GM12878 (cell line): ENCODE results near the gene DMD. TPM values are rescaled to one million over a fixed set of nuclear protein-coding genes. Genes with fewer than 3 reads are reported as not detected.

Experiments
- ATAC-seq: fragments of 200-7000 bp; cut with Tn5 transposase; 3 replicates; pipeline ENCODE4 v1.9.1; 2020; ENCODE audit warnings: mild to moderate bottlenecking, moderate library complexity
- BruUV-seq: library from RNA; stranded (reverse); fragments of 400-500 nt; replicated peaks from 2 replicates; lab custom pipeline; 2021; lab: Mats Ljungman, UMichigan
- CTCF ChIA-PET: fragments of 300-600 bp; sonication (Branson Sonifier 250); formaldehyde crosslinking; extraction: SDS; loops from one replicate; lab custom pipeline; 2021; ENCODE audit warnings: inconsistent platforms; lab: Yijun Ruan, JAX
- POLR2A ChIA-PET: fragments of 350-600 bp; formaldehyde crosslinking; extraction: SDS; loops from one replicate; lab custom pipeline; 2021; ENCODE audit warnings: inconsistent platforms; lab: Charles Lee
- RAD21 ChIA-PET: fragments of 300-600 bp; sonication (Branson Sonifier 250); formaldehyde crosslinking; loops from one replicate; lab custom pipeline; 2023; ENCODE audit warnings: antibody characterized with exemption; ENCODE audit not compliant: unreplicated experiment; lab: Charles Lee
- SMC1A ChIA-PET: fragments of 300-600 bp; sonication (Branson Sonifier 250); formaldehyde crosslinking; loops from one replicate; lab custom pipeline; 2023; ENCODE audit not compliant: unreplicated experiment, uncharacterized antibody; lab: Charles Lee
- DNase-seq: peaks from one replicate; pipeline ENCODE4 v3.0.0-alpha.2; 2011; ENCODE audit warnings: low read depth, low spot score
- FAIRE-seq: peaks from 3 replicates; lab custom pipeline; 2011; peaks lifted over from hg19 to GRCh38; lab: Jason Lieb, UNC
- H2AFZ ChIP-seq: 2 replicates; pipeline ENCODE4 v1.6.0; 2011; ENCODE audit warnings: low read depth, low read length, control low read depth; ENCODE audit not compliant: control insufficient read depth
- H3K27ac ChIP-seq: 2 replicates; pipeline ENCODE4 v1.5.1; 2011; ENCODE audit warnings: control low read depth; ENCODE audit not compliant: control insufficient read depth, insufficient read depth
- H3K27me3 ChIP-seq, 2 experiments: replicated peaks in 1 of 2; 2 replicates each; pipeline versions ENCODE4 v1.6.0 to v1.6.1; 2011; ENCODE audit warnings: low read length in 1 of 2; ENCODE audit not compliant: control insufficient read depth in 2 of 2, insufficient read depth in 2 of 2
- H3K36me3 ChIP-seq, 2 experiments: 2 replicates each; pipeline ENCODE4 v1.5.1; 2011; ENCODE audit warnings: low read length in 1 of 2; ENCODE audit not compliant: control insufficient read depth in 2 of 2, insufficient read depth in 2 of 2
- H3K4me1 ChIP-seq: 2 replicates; pipeline ENCODE4 v1.6.1; 2011; ENCODE audit warnings: mild to moderate bottlenecking, low read length, moderate library complexity, mixed read lengths; ENCODE audit not compliant: control insufficient read depth, insufficient read depth
- H3K4me2 ChIP-seq: 2 replicates; pipeline ENCODE4 v1.6.0; 2011; ENCODE audit warnings: control low read depth; ENCODE audit not compliant: control insufficient read depth, insufficient read depth
- H3K4me3 ChIP-seq: fragments of 200-600 bp; sonication (generic); 2 replicates; pipeline ENCODE4 v1.5.1; 2016
- H3K79me2 ChIP-seq: 2 replicates; pipeline ENCODE4 v1.6.0; 2011; ENCODE audit warnings: low read length; ENCODE audit not compliant: control insufficient read depth, insufficient read depth
- H3K9ac ChIP-seq: 2 replicates; pipeline ENCODE4 v1.8.0; 2011; ENCODE audit warnings: low read length, control low read depth, mixed read lengths; ENCODE audit not compliant: control insufficient read depth, insufficient read depth
- H3K9me3 ChIP-seq: replicated peaks from 3 replicates; pipeline ENCODE4 v1.5.1; 2011; ENCODE audit warnings: mild to moderate bottlenecking, low read length; ENCODE audit not compliant: control insufficient read depth, insufficient read depth
- H4K20me1 ChIP-seq: 2 replicates; pipeline ENCODE4 v1.6.0; 2011; ENCODE audit not compliant: control insufficient read depth, insufficient read depth
- ATF7 ChIP-seq: fragments of 450-650 bp; IDR thresholded peaks from 2 replicates; pipeline ENCODE4 v1.6.1; 2016; ENCODE audit warnings: low read depth, mild to moderate bottlenecking
- CBX3 ChIP-seq: fragments of 200-600 bp; sonication (generic); IDR thresholded peaks from 2 replicates; pipeline ENCODE4 v1.6.1; 2016; ENCODE audit warnings: low read depth, borderline replicate concordance
- DPF2 ChIP-seq: fragments of 450-650 bp; IDR thresholded peaks from 2 replicates; pipeline ENCODE4 v1.6.1; 2017; ENCODE audit warnings: mild to moderate bottlenecking
- GATAD2B ChIP-seq: fragments of 450-650 bp; conservative IDR thresholded peaks from 2 replicates; pipeline ENCODE4 v1.6.1; 2017; ENCODE audit warnings: low read depth, mild to moderate bottlenecking, moderate library complexity
- HDAC6 ChIP-seq: fragments of 200-600 bp; sonication (generic); IDR thresholded peaks from one replicate; pipeline ENCODE4 v1.8.0; 2017; ENCODE audit warnings: antibody characterized with exemption; ENCODE audit not compliant: unreplicated experiment
- MXI1 ChIP-seq: fragments of 150-350 bp; IDR thresholded peaks from 2 replicates; pipeline ENCODE4 v1.6.1; 2011; ENCODE audit warnings: low read depth, mild to moderate bottlenecking, inconsistent platforms, low read length, improper control_type of control experiment
- MYB ChIP-seq: fragments of 150-350 bp; IDR thresholded peaks from 2 replicates; pipeline ENCODE4 v1.6.1; 2014; ENCODE audit warnings: mild to moderate bottlenecking, low read depth, low read length, borderline replicate concordance
- POLR2AphosphoS5 ChIP-seq: IDR thresholded peaks from 2 replicates; pipeline ENCODE4 v1.6.1; 2011; ENCODE audit warnings: mild to moderate bottlenecking, low read length, inconsistent platforms
- TBL1XR1 ChIP-seq: IDR thresholded peaks from 2 replicates; pipeline ENCODE4 v1.6.1; 2012; ENCODE audit warnings: low read depth, low read length, improper control_type of control experiment
- WGBS: methylation state at CpG from one replicate; pipeline ENCODE4 v1.1.6; 2016; ENCODE audit warnings: low lambda C conversion rate; ENCODE audit not compliant: insufficient replicate concordance, insufficient coverage; ENCODE audit errors: missing lambda C conversion rate; 5-methylcytosine and 5-hydroxymethylcytosine counted together
- in situ Hi-C: fragments of 300-500 bp; cut with MboI; formaldehyde crosslinking; loops from 9 replicates; pipeline ENCODE4 v1.14.3; 2018; ENCODE audit warnings: mixed read lengths
- intact Hi-C: fragments of 100-400 bp; cut with micrococcal nuclease; formaldehyde crosslinking; loops from one replicate; pipeline ENCODE4 v1.14.2; 2022; ENCODE audit not compliant: unreplicated experiment
- polyA plus RNA-seq, 11 experiments: library from polyadenylated mRNA; depleted of rRNA in 4 of 11; unstranded in 6 of 11; stranded (reverse) in 5 of 11; fragments of >200 nt; fragmentation: Nextera tagmentation in 4 of 11; fragmentation: Illumina TruSeq in 1 of 11; extraction: Ambion mirVana in 4 of 11; extraction: Trizol in 1 of 11; gene quantifications; 1 replicate in 1 of 11; 2 replicates in 10 of 11; pipeline versions ENCODE4 v1.2.1 to v1.2.3, GENCODE V29; 2011 to 2016; ENCODE audit warnings: inconsistent platforms in 2 of 11, missing spikeins in 2 of 11, low read depth in 1 of 11
- total RNA-seq, 4 experiments: library from RNA; depleted of rRNA in 3 of 4; stranded (reverse); fragments of >200 nt in 3 of 4; fragmentation: Illumina TruSeq in 1 of 4; extraction: Trizol in 1 of 4; gene quantifications; 2 replicates each; pipeline versions ENCODE4 v1.2.1 to v1.2.3, GENCODE V29; 2013 to 2021
- TF ChIP-seq, protein P1 (sequence below): fragments of 450-650 bp; IDR thresholded peaks from 2 replicates; pipeline ENCODE4 v1.6.1; 2016; ENCODE audit warnings: mild to moderate bottlenecking

DMD gene
- total and polyA plus RNA-seq, 10 of the 15 experiments (the other 5 are each of a cell fraction or from before 2014, with no cell fraction given), result 1.4 to 24.3 (median 4.3) TPM

DNA sequence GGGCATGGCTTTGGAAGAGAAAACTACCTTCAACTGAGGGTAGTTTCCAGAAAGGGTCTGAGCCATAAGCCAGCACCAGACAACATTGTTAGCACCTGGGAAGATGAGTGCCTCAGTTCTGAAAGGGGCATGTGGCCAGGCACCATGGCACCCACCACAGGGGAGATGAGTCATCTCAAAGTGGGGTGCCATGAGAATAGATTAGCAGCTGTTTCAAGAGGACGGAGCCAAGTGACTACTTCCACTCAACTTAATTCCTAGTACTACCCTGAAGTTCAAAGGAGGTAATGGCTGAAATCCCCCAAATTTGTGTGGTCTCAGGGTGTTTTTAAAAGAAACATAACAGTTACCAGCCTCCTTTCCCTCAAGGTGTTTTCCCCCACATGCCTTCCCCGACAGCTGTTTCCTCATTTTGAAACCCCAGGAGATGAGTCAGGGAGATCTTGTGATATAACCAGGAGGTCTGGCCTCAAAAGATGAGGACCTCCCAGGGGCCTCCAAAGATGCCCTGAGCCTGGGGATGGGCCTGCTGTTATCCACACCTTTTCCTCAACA is 2111.7 kb downstream of the DMD start (continued):
- no peak for TF ChIP-seq POLR2AphosphoS5
- no peak for TF ChIP-seq MXI1
- peak; percentile 54; the same call in 1 of the 2 replicates for TF ChIP-seq GATAD2B
- TF ChIP-seq, protein P1, sequence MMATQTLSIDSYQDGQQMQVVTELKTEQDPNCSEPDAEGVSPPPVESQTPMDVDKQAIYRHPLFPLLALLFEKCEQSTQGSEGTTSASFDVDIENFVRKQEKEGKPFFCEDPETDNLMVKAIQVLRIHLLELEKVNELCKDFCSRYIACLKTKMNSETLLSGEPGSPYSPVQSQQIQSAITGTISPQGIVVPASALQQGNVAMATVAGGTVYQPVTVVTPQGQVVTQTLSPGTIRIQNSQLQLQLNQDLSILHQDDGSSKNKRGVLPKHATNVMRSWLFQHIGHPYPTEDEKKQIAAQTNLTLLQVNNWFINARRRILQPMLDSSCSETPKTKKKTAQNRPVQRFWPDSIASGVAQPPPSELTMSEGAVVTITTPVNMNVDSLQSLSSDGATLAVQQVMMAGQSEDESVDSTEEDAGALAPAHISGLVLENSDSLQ, result no peak
- peak; percentile 74 for TF ChIP-seq ATF7
- TF ChIP-seq TBL1XR1, result no peak

DNA sequence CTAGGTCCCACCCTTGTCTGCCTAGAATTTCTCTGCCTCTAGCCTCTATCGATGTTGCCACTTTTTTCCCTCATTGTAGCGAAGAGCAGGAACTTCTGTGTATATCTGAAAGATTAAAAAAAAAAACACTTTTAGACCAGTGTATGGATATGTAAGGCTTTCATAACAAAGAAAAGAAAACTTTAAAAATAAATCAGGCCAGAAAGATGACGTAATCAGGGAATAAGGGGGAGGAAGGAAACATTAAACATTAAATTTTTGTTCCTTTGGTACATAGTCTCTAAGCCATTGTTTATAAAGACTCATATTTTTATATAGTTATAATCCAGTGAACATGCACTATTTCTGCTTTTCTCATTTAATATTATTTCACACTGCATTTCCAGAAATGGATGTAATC is 2113.3 kb downstream of the DMD start:
- no TSS peak for BruUV-seq
- RAD21 ChIA-PET, result no interaction called here
- CTCF ChIA-PET, result no interaction called here
- no peak overlapping the region for H3K4me2 ChIP-seq
- H3K9me3 ChIP-seq, result no peaks in the 10 kb centered on the region; the same call in 2 of the 3 replicates
- H3K4me1 ChIP-seq, result peaks cover 22% of the 10 kb centered on the region
- ATAC-seq (no peak), FAIRE-seq (no peak), DNase-seq (no peak)
- TF ChIP-seq CBX3, result no peak
- peak; percentile 80 for TF ChIP-seq ATF7
- no peak for TF ChIP-seq MYB
- no peak for TF ChIP-seq HDAC6
- TF ChIP-seq DPF2, result no peak
- WGBS, result 29% methylated on average over 3 of the region's 3 CpGs
- H3K27me3 ChIP-seq, result no peaks in the 10 kb centered on the region
- no peaks in the 10 kb centered on the region for H4K20me1 ChIP-seq
- H3K79me2 ChIP-seq, result no peaks in the 10 kb centered on the region
- SMC1A ChIA-PET, result no interaction called here
- intact Hi-C loops (loop anchor here (5.0 kb wide), 1 partner anchor 119 kb away; no protein-coding TSS in a partner anchor), in situ Hi-C loops (no loop called here)
- no peak overlapping the region for H2AFZ ChIP-seq
- no peaks in the 10 kb centered on the region for H3K36me3 ChIP-seq
- H3K4me3 ChIP-seq, result no peak overlapping the region
- no peak overlapping the region for H3K9ac ChIP-seq
- POLR2A ChIA-PET, result no interaction called here
- no peak overlapping the region for H3K27ac ChIP-seq
